ENCODE data around the gene SUGP1.

DNA sequence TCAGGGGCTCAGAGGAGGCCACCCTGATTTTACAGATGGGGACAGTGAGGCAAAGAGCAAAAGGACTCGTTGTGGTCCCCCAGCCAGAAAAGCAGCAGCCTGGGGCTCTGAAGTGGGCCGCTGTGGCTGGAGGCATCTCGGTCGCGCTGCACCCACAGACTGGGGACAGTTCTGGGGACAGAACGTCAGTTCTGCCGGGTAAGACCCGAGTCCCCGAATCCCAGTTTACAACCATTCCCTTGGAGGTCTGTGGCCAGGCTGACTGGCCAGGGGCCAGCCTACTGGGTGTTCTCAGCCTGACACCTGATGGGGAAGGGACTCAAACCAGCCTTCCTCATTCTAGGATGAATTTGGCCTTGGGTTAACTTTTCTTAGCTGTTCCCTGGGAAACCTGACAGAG lies 14.1 kb downstream of the SUGP1 start:
- no peak for TF ChIP-seq POLR2A (IDR thresholded peaks at IDR 0.05)
- TF ChIP-seq, protein P1, sequence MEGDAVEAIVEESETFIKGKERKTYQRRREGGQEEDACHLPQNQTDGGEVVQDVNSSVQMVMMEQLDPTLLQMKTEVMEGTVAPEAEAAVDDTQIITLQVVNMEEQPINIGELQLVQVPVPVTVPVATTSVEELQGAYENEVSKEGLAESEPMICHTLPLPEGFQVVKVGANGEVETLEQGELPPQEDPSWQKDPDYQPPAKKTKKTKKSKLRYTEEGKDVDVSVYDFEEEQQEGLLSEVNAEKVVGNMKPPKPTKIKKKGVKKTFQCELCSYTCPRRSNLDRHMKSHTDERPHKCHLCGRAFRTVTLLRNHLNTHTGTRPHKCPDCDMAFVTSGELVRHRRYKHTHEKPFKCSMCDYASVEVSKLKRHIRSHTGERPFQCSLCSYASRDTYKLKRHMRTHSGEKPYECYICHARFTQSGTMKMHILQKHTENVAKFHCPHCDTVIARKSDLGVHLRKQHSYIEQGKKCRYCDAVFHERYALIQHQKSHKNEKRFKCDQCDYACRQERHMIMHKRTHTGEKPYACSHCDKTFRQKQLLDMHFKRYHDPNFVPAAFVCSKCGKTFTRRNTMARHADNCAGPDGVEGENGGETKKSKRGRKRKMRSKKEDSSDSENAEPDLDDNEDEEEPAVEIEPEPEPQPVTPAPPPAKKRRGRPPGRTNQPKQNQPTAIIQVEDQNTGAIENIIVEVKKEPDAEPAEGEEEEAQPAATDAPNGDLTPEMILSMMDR (IDR thresholded peaks at IDR 0.05) = no peak

All from testis (tissue), 2 donors.